ENCODE measurements around the gene NEDD8. TPM values are rescaled to one million over a fixed set of nuclear protein-coding genes. Genes with fewer than 3 reads are reported as not detected.

NEDD8 gene
- total and polyA plus RNA-seq, 2 experiments from 2014 or later = 130 to 418 TPM

- Mint-ChIP-seq H3K36me3 (ENCODE audit: low read depth) (peaks cover 26% of the 10 kb centered on the region), H3K9me3 (no peaks in the 10 kb centered on the region), H3K4me3 (peak overlapping the region; percentile 97), H3K27ac (peak overlapping the region; percentile 99), H3K4me1 (peaks cover 8% of the 10 kb centered on the region), H3K27me3 (ENCODE audit: insufficient read depth, low read depth, poor library complexity) (peaks cover 17% of the 10 kb centered on the region)
- H3K9me2 ChIP-seq (ENCODE audit: insufficient read depth) = no peaks in the 10 kb centered on the region
- peaks cover 3% of the 10 kb centered on the region; the same call in 1 of the 2 replicates for H3K27me3 ChIP-seq (ENCODE audit: insufficient read depth)
- H3K4me1 ChIP-seq (ENCODE audit: insufficient read depth) = peaks cover 10% of the 10 kb centered on the region
- H3K79me2 ChIP-seq (replicated peaks; ENCODE audit: insufficient read depth) = 0 out of 2 replicates have a peak, but pooled peaks cover 2% of the 10 kb centered on the region
- H3F3A ChIP-seq (replicated peaks; ENCODE audit: low read depth) = peaks cover 11% of the 10 kb centered on the region
- H4K20me1 ChIP-seq (replicated peaks; ENCODE audit: insufficient read depth) = no peaks in the 10 kb centered on the region; the same call in 1 of the 2 replicates
- H3K36me3 ChIP-seq (ENCODE audit: insufficient read depth) = no peaks in the 10 kb centered on the region; the same call in 1 of the 2 replicates
- peak overlapping the region; percentile 77 for H3K4me2 ChIP-seq
- peak overlapping the region; percentile 2; the same call in 1 of the 2 replicates for H2AFZ ChIP-seq
- peak; percentile 47 for DNase-seq (ENCODE audit: low spot score)
- H3K27ac ChIP-seq (ENCODE audit: low read depth) = peak overlapping the region; percentile 89
- no peak; the same call in none of the 3 replicates for ATAC-seq
- peak overlapping the region; percentile 98 for H3K4me3 ChIP-seq
- TF ChIP-seq STAT1 (IDR thresholded peaks at IDR 0.05; ENCODE audit: unreplicated experiment) (no peak), ZNF114 (CRISPR knock-in tag; IDR thresholded peaks at IDR 0.05) (no peak), NANOG (IDR thresholded peaks at IDR 0.05; ENCODE audit: borderline replicate concordance) (no peak), EZH2 (IDR thresholded peaks at IDR 0.05; ENCODE audit: low read depth, unreplicated experiment) (no peak), POLR2AphosphoS5 (IDR thresholded peaks at IDR 0.05; ENCODE audit: low read depth) (no peak), EZH2phosphoT487 (IDR thresholded peaks at IDR 0.05; ENCODE audit: unreplicated experiment) (no peak), CREB1 (CRISPR knock-in tag; IDR thresholded peaks at IDR 0.05; ENCODE audit: low read depth) (no peak), ETS1 (IDR thresholded peaks at IDR 0.05) (no peak), ZNF331 (CRISPR knock-in tag; IDR thresholded peaks at IDR 0.05; ENCODE audit: low read depth) (no peak), ZNF462 (CRISPR knock-in tag; IDR thresholded peaks at IDR 0.05) (no peak)
Measured at GRCh38 chr14:24243336-24243836, 11.2 kb upstream of the NEDD8 start.

Measured in GM23338 (cell line).